ENCODE data around the gene OSBPL2. TPM values are rescaled to one million over a fixed set of nuclear protein-coding genes. Genes with fewer than 3 reads are reported as not detected.
A peak's percentile ranks its signal among the peaks of the same experiment; 100 is the strongest.

The OSBPL2 gene
- total and polyA plus RNA-seq, 9 of the 15 experiments (the other 6 are each of a cell fraction or from before 2014, with no cell fraction given), result 2.5 to 25.6 (median 14.1) TPM

DNA sequence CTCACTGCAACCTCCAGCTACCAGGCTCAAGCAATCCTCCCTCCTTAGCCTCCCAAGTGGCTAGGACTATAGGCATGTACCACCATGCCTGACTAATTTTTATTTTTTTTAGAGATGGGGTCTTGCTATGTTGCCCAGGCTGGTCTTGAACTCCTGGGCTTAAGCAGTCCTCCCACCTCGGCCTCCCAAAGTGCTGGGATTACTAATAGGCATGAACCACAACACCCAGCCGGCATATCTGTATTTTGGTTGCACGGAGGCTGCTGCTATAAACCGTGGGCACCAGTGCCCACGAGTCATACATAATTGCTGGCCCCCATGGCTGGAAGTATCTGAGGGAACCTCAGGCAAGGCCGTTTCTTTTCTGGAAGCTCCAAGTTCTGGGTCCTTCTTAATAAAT lies 46.1 kb downstream of the OSBPL2 start:
- no peaks in the 10 kb centered on the region for H3K9me1 ChIP-seq (ENCODE audit: control insufficient read depth, insufficient read depth, low read length)
- no peaks in the 10 kb centered on the region for H3K79me2 ChIP-seq (ENCODE audit: control insufficient read depth, insufficient read depth, low read length)
- no peak overlapping the region for H3K4me3 ChIP-seq
- no peaks in the 10 kb centered on the region for H3K27me3 ChIP-seq (ENCODE audit: control insufficient read depth in 2 of 2, insufficient read depth in 2 of 2, low read length in 2 of 2)
- no TSS peak for BruUV-seq (replicated peaks)
- no peak for ATAC-seq
- POLR2A ChIA-PET, result interaction anchor here (0.7 to 1.0 kb wide), 2 partner anchors 10 to 102 kb away, joined by 3 to 4 read pairs; partner anchors contain the start of gene RPS21
- peaks cover 43% of the 10 kb centered on the region; the same call in 2 of the 3 replicates for H3K36me3 ChIP-seq (ENCODE audit: control insufficient read depth, insufficient read depth, low read length)
- no peak overlapping the region for H3K27ac ChIP-seq (ENCODE audit: extremely low read depth, low read depth, low read length)
- DNase-seq (ENCODE audit: extremely low read depth in 1 of 4, low spot score in 3 of 4), result no peak
- H2AFZ ChIP-seq (ENCODE audit: low read depth, low read length), result no peak overlapping the region
- no peak overlapping the region for H3K9ac ChIP-seq (ENCODE audit: insufficient read depth in 1 of 2, low read depth in 2 of 2, low read length in 2 of 2)
- H4K20me1 ChIP-seq (replicated peaks; ENCODE audit: control insufficient read depth, insufficient read depth, low read length), result no peaks in the 10 kb centered on the region
- intact Hi-C loops (cut with micrococcal nuclease), result no loop called here
- in situ Hi-C loops (cut with MboI), result no loop called here
- WGBS (ENCODE audit: insufficient coverage, low coverage, missing lambda C conversion rate), result 60% methylated on average over 6 of the region's 6 CpGs
- peaks cover 0 to 9% of the 10 kb centered on the region in 2 experiments; a peak in 1 of 5 replicates for H3K4me1 ChIP-seq (replicated peaks in 1 of 2; ENCODE audit: control insufficient read depth in 2 of 2, insufficient read depth in 2 of 2, low read length in 2 of 2)
- no peak for TF ChIP-seq ZNF239 (CRISPR knock-in tag; IDR thresholded peaks at IDR 0.05)
- peak; percentile 66 for TF ChIP-seq ZNF121 (CRISPR knock-in tag; conservative IDR thresholded peaks at IDR 0.05)
- TF ChIP-seq FOXK1 (CRISPR knock-in tag; IDR thresholded peaks at IDR 0.05; ENCODE audit: borderline replicate concordance), result no peak
- TF ChIP-seq EP300 (IDR thresholded peaks at IDR 0.05; ENCODE audit: low read length), result no peak
- no peaks in the 10 kb centered on the region for H3K9me3 ChIP-seq (replicated peaks; ENCODE audit: control insufficient read depth, insufficient read depth, low read depth, low read length)
- CTCF ChIA-PET (ENCODE audit: low intra/inter-chr PET ratio), result no interaction called here
- H3K4me2 ChIP-seq (ENCODE audit: insufficient read depth, low read length), result no peak overlapping the region
- no peak for FAIRE-seq

- no peak overlapping the region for H3K4me2 ChIP-seq (ENCODE audit: insufficient read depth, low read length)
- no peaks in the 10 kb centered on the region for H3K9me1 ChIP-seq (ENCODE audit: control insufficient read depth, insufficient read depth, low read length)
- H3K9me3 ChIP-seq (replicated peaks; ENCODE audit: control insufficient read depth, insufficient read depth, low read depth, low read length), result no peaks in the 10 kb centered on the region
- no peaks in the 10 kb centered on the region for H4K20me1 ChIP-seq (replicated peaks; ENCODE audit: control insufficient read depth, insufficient read depth, low read length)
- intact Hi-C loops (cut with micrococcal nuclease), result no loop called here
- ATAC-seq, result no peak
- in situ Hi-C loops (cut with MboI), result no loop called here
- H3K36me3 ChIP-seq (ENCODE audit: control insufficient read depth, insufficient read depth, low read length), result peaks cover 36% of the 10 kb centered on the region; the same call in 2 of the 3 replicates
- WGBS (ENCODE audit: insufficient coverage, low coverage, missing lambda C conversion rate), result 73% methylated on average over 6 of the region's 6 CpGs
- TF ChIP-seq RBBP5 (IDR thresholded peaks at IDR 0.05; ENCODE audit: borderline replicate concordance, insufficient read depth, low read length, poor library complexity, severe bottlenecking) (no peak), TARDBP (IDR thresholded peaks at IDR 0.05) (no peak), ZNF184 (CRISPR knock-in tag; IDR thresholded peaks at IDR 0.05) (no peak), U2AF1 (optimal IDR thresholded peaks at IDR 0.05; ENCODE audit: low read depth, low read length) (no peak), THAP12 (CRISPR knock-in tag; IDR thresholded peaks at IDR 0.05) (no peak), ZNF583 (CRISPR knock-in tag; IDR thresholded peaks at IDR 0.05) (no peak), ZNF764 (CRISPR knock-in tag; IDR thresholded peaks at IDR 0.05; ENCODE audit: low read depth) (no peak), ZNF695 (CRISPR knock-in tag; IDR thresholded peaks at IDR 0.05) (no peak)
- TF ChIP-seq, protein P1, sequence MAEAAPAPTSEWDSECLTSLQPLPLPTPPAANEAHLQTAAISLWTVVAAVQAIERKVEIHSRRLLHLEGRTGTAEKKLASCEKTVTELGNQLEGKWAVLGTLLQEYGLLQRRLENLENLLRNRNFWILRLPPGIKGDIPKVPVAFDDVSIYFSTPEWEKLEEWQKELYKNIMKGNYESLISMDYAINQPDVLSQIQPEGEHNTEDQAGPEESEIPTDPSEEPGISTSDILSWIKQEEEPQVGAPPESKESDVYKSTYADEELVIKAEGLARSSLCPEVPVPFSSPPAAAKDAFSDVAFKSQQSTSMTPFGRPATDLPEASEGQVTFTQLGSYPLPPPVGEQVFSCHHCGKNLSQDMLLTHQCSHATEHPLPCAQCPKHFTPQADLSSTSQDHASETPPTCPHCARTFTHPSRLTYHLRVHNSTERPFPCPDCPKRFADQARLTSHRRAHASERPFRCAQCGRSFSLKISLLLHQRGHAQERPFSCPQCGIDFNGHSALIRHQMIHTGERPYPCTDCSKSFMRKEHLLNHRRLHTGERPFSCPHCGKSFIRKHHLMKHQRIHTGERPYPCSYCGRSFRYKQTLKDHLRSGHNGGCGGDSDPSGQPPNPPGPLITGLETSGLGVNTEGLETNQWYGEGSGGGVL (CRISPR knock-in tag; IDR thresholded peaks at IDR 0.05), result no peak
- no TSS peak for BruUV-seq (replicated peaks)
- CTCF ChIA-PET (ENCODE audit: low intra/inter-chr PET ratio), result no interaction called here
- no peaks in the 10 kb centered on the region for H3K79me2 ChIP-seq (ENCODE audit: control insufficient read depth, insufficient read depth, low read length)
- POLR2A ChIA-PET, result interaction anchor here (0.7 to 1.8 kb wide), 2 partner anchors 11 to 102 kb away, joined by 3 to 6 read pairs; partner anchors contain the start of gene RPS21
- H3K4me1 ChIP-seq (replicated peaks in 1 of 2; ENCODE audit: control insufficient read depth in 2 of 2, insufficient read depth in 2 of 2, low read length in 2 of 2), result peaks cover 0 to 9% of the 10 kb centered on the region in 2 experiments; a peak in 1 of 5 replicates
- no peak for DNase-seq (ENCODE audit: extremely low read depth in 1 of 4, low spot score in 3 of 4)
- H3K27ac ChIP-seq (ENCODE audit: extremely low read depth, low read depth, low read length), result no peak overlapping the region
- H3K4me3 ChIP-seq, result no peak overlapping the region
- H3K27me3 ChIP-seq (ENCODE audit: control insufficient read depth in 2 of 2, insufficient read depth in 2 of 2, low read length in 2 of 2), result no peaks in the 10 kb centered on the region
- H2AFZ ChIP-seq (ENCODE audit: low read depth, low read length), result no peak overlapping the region
- no peak overlapping the region for H3K9ac ChIP-seq (ENCODE audit: insufficient read depth in 1 of 2, low read depth in 2 of 2, low read length in 2 of 2)
- no peak for FAIRE-seq
Observed at GRCh38 chr20:62285151-62285550, 46.8 kb downstream of the OSBPL2 start.

Measured in K562 (cell line).